SK-N-SH (cell line): Measurements from ENCODE around the gene PLGRKT.

Experiments
- CTCF ChIP-seq: fragments of 200-600 bp; sonication (generic); IDR thresholded peaks from 2 replicates; pipeline ENCODE4 v1.6.1; 2017; ENCODE audit warnings: antibody characterized with exemption, mild to moderate bottlenecking, moderate library complexity
- EP300 ChIP-seq, 2 experiments: IDR thresholded peaks; 2 replicates each; pipeline versions ENCODE4 v1.4.0 to v1.6.1; 2012; ENCODE audit warnings: borderline replicate concordance in 1 of 2, low read depth in 1 of 2, low read length in 1 of 2
- GABPA ChIP-seq: IDR thresholded peaks from 2 replicates; pipeline ENCODE4 v1.4.0; 2012; ENCODE audit warnings: low read depth, mild to moderate bottlenecking
- POLR2AphosphoS5 ChIP-seq: IDR thresholded peaks from 2 replicates; pipeline ENCODE4 v1.6.1; 2012; ENCODE audit warnings: low read depth, low read length
- RAD21 ChIP-seq: IDR thresholded peaks from 2 replicates; pipeline ENCODE4 v1.6.1; 2012; ENCODE audit warnings: mild to moderate bottlenecking, low read length
- RCOR1 ChIP-seq: fragments of 150-350 bp; IDR thresholded peaks from 2 replicates; pipeline ENCODE4 v1.6.1; 2017; ENCODE audit warnings: antibody characterized with exemption, low read length
- REST ChIP-seq: IDR thresholded peaks from 2 replicates; pipeline ENCODE4 v1.6.1; 2012; ENCODE audit warnings: mild to moderate bottlenecking, low read depth, low read length, moderate library complexity
- SMC3 ChIP-seq: IDR thresholded peaks from 2 replicates; pipeline ENCODE4 v1.6.1; 2012; ENCODE audit warnings: low read depth, low read length, improper control_type of control experiment
- TAF1 ChIP-seq: IDR thresholded peaks from 2 replicates; pipeline ENCODE4 v1.6.1; 2012; ENCODE audit warnings: low read depth, mild to moderate bottlenecking, low read length, moderate library complexity, borderline replicate concordance
- TEAD4 ChIP-seq: IDR thresholded peaks from 2 replicates; pipeline ENCODE4 v1.4.0; 2012; ENCODE audit warnings: mild to moderate bottlenecking, borderline replicate concordance; ENCODE audit not compliant: insufficient read depth
- USF1 ChIP-seq: IDR thresholded peaks from 2 replicates; pipeline ENCODE4 v1.4.0; 2012; ENCODE audit warnings: low read depth, borderline replicate concordance
- USF2 ChIP-seq: fragments of 150-350 bp; IDR thresholded peaks from 2 replicates; pipeline ENCODE4 v1.6.1; 2017; ENCODE audit warnings: antibody characterized with exemption, low read length, low read depth, borderline replicate concordance
- YY1 ChIP-seq: IDR thresholded peaks from 2 replicates; pipeline ENCODE4 v1.4.0; 2012; ENCODE audit warnings: low read depth, mild to moderate bottlenecking

DNA sequence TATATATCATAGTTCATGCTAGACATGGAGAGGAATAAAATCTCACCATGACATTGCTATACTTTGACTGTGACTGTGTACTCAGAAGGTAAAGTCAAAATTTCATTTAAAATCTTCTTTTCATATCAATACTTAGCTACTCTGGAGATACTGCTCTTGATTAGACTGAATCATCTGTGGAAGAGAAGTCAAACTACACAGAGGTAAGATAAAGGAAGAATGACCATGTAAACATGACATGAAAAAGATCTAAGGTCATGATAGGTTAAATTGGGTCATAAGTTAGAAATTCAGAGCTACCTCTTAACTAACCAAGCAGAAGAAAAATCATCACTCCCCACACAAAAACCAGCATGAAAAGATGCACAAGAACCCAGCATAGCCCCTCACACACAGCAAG lies 53.3 kb downstream of the PLGRKT start:
- TF ChIP-seq CTCF = no peak
- TF ChIP-seq GABPA = no peak
- no peak for TF ChIP-seq TEAD4
- no peak for TF ChIP-seq EP300 (IDR thresholded peaks at IDR 0.05; ENCODE audit: borderline replicate concordance in 1 of 2, low read depth in 1 of 2, low read length in 1 of 2)
- TF ChIP-seq REST = no peak
- TF ChIP-seq USF2 = no peak
- no peak for TF ChIP-seq POLR2AphosphoS5
- no peak for TF ChIP-seq USF1
- TF ChIP-seq YY1 = no peak
- no peak for TF ChIP-seq RCOR1
- no peak for TF ChIP-seq TAF1
- no peak for TF ChIP-seq SMC3
- no peak for TF ChIP-seq RAD21
